HG02678 (cell line): Measurements from ENCODE around the gene SLC6A19.
"Not testable (repeated sequence)": the region's sequence is repeated elsewhere in the genome, so short reads cannot be mapped to it uniquely, and the experiment has no call there.

ENCODE experiments used
- ATAC-seq: cut with Tn5 transposase; IDR thresholded peaks from one replicate; pipeline ENCODE4 v1.9.1; 2021; ENCODE audit warnings: mild to moderate bottlenecking, moderate library complexity; ENCODE audit not compliant: unreplicated experiment

SLC6A19 gene

GRCh38 chr5:1261643-1262042 is 60.2 kb downstream of the SLC6A19 start:
- no peak for ATAC-seq

DNA sequence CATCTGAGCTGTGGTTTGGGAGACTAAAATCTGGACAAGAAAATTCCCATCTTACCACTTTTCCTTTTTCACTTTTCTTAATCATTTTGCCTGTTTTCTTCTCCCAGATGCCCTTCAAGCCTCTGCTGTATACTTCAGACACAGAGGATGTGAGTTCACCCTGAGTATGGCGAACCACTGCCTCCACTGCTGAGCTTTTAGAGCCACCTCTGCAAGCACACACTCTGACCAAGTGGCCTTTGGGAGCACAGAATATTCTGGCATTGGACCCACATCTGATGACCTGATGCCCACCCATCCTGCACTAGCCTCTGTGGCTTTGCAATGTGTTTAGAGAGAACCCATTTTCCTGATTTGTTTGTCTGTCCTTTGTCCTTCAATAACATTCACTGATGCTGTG is 61.0 kb downstream of the SLC6A19 start:
- no peak for ATAC-seq

DNA sequence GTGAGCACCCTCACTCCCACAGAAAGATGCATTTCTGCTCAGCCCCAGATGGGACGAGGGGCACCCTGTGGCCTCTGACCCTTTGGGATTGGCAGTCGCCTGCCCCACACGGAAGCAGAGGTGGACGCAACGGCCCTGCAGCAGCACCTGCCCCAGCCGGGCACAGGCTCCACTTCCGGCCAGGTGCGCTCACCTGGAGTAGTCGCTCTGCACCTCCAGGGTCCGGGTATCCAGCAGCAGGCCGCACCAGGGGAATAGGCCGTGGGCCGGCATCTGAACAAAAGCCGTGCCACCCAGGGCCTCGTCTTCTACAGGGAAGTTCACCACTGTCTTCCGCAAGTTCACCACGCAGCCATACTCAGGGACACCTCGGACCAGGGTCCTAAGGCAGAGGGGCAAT is 62.8 kb downstream of the SLC6A19 start:
- no peak for ATAC-seq

- ATAC-seq: no peak
These were observed 63.6 kb downstream of the SLC6A19 start for GRCh38 chr5:1265026-1265425.

DNA sequence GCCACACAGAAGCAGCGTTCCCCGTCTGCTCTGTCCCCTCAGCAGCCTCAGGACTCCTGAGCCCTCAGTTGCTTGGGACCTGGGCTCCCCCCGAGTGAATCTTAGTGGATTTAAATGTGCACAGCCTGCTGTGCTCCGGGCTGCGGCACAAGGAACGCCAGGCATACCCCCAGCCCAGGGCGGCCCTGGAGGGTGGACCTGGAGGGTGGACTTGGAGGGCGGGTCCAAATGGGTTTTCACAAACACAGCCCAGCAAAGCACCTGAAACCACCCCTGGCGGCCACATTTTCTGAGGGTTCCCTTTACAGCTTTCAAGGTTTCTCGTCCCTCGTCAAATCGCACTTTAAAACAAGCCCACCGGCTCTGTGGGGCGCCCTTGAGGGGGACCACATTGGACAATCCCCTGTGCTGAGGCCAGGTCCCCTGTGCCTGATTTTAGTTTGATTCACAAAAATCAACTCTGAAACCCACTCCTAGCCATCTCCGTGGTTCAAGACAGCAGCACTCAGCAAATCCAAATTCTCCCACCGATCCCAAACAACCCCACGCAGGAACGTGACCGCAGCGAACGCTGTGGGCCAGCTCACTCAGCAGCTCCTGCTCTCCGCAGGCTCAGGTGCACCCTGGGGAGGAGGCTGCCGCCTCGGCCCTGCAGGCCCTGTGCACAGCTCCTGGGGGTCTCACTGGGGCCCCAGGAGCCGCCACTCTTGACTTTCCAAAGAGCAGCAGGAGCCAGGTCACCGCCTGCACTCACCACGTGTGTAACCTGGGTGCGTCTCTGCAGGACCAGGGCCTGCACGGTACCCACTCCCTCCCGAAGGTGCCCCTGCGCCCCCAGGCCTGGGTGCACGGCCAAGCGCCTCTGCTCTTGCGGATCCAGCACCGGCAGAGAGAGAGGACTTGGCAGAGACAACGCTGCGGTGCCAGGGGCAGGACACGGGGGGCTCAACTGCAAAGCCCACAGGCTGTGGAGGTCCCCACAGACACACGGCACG is 64.4 kb downstream of the SLC6A19 start:
- ATAC-seq: no peak

GRCh38 chr5:1266791-1267190 is 65.4 kb downstream of the SLC6A19 start:
- ATAC-seq: no peak

- not testable (repeated sequence) for ATAC-seq
These were observed 66.1 kb downstream of the SLC6A19 start for GRCh38 chr5:1267464-1267863.

DNA sequence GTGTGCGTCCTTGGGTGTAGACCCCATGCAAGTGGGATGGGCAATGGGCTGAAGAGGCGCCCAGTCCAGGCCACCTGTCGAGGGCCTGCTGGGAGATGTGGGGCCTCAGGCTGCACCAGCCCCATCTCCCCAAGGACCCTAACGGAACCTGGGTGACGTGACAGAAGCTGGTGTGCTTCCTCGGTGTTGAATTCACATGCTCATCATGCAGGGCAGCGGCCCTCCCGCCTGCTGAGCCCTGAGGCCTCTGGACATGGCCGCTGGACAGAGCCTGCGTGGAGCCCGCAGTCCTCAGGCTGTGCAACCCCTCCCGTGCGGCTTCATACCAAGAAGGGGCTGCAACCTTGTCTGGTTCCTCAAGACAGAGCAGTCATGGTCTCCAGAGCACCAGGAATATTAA is 66.7 kb downstream of the SLC6A19 start:
- ATAC-seq: no peak

DNA sequence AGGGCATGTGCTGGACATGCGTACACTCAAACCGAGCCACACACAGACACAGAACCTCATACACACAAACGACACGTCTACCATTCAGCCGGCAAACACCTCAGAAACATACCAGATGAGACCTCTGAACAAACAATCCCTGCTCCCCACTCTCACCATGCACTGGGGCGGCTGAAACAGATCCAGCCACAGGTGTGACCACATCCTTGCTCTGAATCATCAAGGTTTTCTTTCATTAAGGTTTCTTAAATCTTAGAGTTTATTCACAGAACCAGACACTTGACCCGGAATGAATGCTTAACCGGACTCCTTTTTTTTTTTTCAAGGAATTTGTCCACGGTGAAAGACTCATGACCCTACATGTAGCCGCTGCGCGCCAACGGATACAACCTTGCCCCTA is 67.3 kb downstream of the SLC6A19 start:
- no peak for ATAC-seq

- no peak for ATAC-seq
These were observed 69.0 kb downstream of the SLC6A19 start for GRCh38 chr5:1270426-1270825.

DNA sequence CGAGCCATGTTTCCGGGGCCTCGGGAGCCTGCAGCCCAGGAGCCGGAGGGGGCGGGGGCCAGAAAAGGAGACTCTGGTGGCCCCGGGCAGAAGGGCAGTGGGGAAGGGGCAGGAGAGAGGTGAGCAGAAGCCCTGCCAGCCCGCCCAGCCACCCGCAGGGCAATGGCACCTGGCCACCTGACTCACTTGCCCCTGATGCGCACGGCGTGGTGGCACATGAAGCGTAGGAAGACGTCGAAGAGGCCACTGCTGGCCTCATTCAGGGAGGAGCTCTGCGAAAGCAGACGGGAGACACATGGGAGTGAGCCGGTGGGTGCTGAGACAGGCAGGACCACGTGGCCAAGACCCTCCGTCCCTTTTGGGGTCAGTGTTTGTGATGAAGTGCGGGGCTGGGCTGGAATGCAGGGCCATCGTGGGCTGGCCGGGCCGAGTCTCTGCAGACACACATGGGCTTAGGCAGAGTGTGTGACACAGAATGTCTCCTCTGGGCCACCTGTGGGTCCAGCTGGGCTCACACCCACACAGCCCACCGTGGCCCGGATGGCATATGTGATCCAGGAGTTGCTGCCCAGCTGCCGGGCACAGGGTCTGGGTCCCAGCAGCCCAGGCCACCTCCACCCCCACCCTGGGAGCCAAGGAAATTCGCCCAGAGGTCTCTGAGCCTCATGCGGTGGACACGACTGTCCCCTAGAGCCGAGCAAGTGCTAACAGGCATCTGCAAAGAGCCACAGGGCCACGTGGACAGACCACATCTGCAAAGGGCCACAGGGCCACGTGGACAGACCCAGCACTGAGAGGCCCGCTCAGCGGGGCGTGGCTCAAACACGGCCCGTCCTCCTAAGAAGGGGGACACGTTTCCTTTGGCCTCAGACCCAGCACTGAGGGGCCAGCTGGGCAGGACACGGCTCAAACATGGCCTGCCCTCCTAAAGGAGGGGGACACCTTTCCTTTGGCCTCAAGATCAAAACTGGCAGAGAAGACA is 69.8 kb downstream of the SLC6A19 start:
- no peak for ATAC-seq

DNA sequence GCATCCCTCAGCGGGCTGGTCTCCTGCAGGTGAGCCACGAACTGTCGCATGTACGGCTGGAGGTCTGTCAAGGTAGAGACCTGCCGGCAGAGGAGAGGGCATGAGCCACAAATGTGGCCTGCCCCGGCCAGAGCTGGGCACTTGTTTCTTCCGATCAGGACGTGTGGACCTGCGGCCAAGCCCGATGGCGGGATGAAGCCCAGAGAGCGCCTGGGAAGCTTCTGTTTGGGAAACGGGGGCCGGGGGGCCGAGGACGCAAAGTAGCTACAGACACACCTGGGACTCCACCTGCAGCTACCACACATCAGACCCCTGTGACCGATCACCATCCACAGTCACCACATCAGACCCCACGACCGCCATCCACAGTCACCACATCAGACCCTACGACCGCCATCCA is 70.8 kb downstream of the SLC6A19 start:
- no peak for ATAC-seq

- no peak for ATAC-seq
These were observed 72.3 kb downstream of the SLC6A19 start for GRCh38 chr5:1273745-1274144.

GRCh38 chr5:1274471-1274870 is 73.1 kb downstream of the SLC6A19 start:
- ATAC-seq: no peak
